ENCODE results near the gene SOX10. TPM values are rescaled to one million over a fixed set of nuclear protein-coding genes. Genes with fewer than 3 reads are reported as not detected.

SOX10 gene
- total RNA-seq, 1 experiment from 2014 or later = 2.4 TPM

- Histone ChIP-seq H3K56ac (ENCODE audit: insufficient read length, low read depth, low read length) (no peak overlapping the region), H3K27me3 (ENCODE audit: insufficient read depth, low read length) (no peaks in the 10 kb centered on the region), H3K23ac (ENCODE audit: insufficient read length, low read depth, low read length) (no peak overlapping the region), H3K23me2 (ENCODE audit: insufficient read length, low read depth, low read length, poor library complexity, severe bottlenecking) (no peaks in the 10 kb centered on the region), H2BK120ac (ENCODE audit: low read depth, low read length, poor library complexity, severe bottlenecking) (no peak overlapping the region), H3K79me2 (ENCODE audit: insufficient read depth, low read length) (no peaks in the 10 kb centered on the region), H2AK5ac (ENCODE audit: insufficient read length, low read length) (no peak overlapping the region), H4K5ac (ENCODE audit: insufficient read length, low read depth, low read length) (no peak overlapping the region), H3K14ac (ENCODE audit: insufficient read depth, low read length) (no peak overlapping the region), H3T11ph (ENCODE audit: low read length) (no peak overlapping the region), H2BK15ac (ENCODE audit: low read depth, low read length) (no peak overlapping the region), H3K27ac (ENCODE audit: insufficient read length, low read depth, low read length) (no peak overlapping the region), H3K79me1 (ENCODE audit: insufficient read depth, low read depth, low read length, poor library complexity, severe bottlenecking) (no peaks in the 10 kb centered on the region), H3K9ac (ENCODE audit: extremely low read depth, insufficient read length, low read length) (no peak overlapping the region), H4K20me1 (ENCODE audit: control insufficient read depth, insufficient read depth, insufficient read length) (no peaks in the 10 kb centered on the region), H2BK20ac (ENCODE audit: low read depth, low read length, poor library complexity, severe bottlenecking) (no peak overlapping the region), H3K18ac (ENCODE audit: insufficient read length, low read depth, low read length) (no peak overlapping the region), H2BK5ac (ENCODE audit: insufficient read length, low read length) (no peak overlapping the region), H3K4me2 (ENCODE audit: insufficient read depth, insufficient read length, low read length) (no peak overlapping the region), H4K91ac (ENCODE audit: insufficient read length, low read depth, low read length) (no peak overlapping the region), H3K9me3 (ENCODE audit: control insufficient read depth, low read depth, low read length) (no peaks in the 10 kb centered on the region), H3K4ac (ENCODE audit: low read depth, low read length) (no peak overlapping the region), H2BK12ac (ENCODE audit: insufficient read length, low read depth, low read length) (no peak overlapping the region), H3K4me1 (ENCODE audit: insufficient read depth, low read length) (no peaks in the 10 kb centered on the region; the same call in 1 of the 2 replicates), H2AFZ (ENCODE audit: low read length) (no peak overlapping the region), H4K8ac (replicated peaks; ENCODE audit: insufficient read length, low read depth, low read length) (no peak overlapping the region)
- H3K4me3 Mint-ChIP-seq = no peak overlapping the region
- peaks cover 13 to 32% of the 10 kb centered on the region in 2 experiments for H3K4me1 Mint-ChIP-seq
- no peaks in the 10 kb centered on the region for H3K36me3 Mint-ChIP-seq (ENCODE audit: insufficient read depth in 1 of 3, low read depth in 3 of 3)
- TF ChIP-seq CTCF (conservative IDR thresholded peaks at IDR 0.05) = no peak
- H3K27me3 Mint-ChIP-seq (ENCODE audit: low read depth) = peaks cover 10% of the 10 kb centered on the region
- H3K9me3 Mint-ChIP-seq = no peaks in the 10 kb centered on the region
- no CpG with 5 or more reads among the region's 6 CpGs for WGBS (ENCODE audit: extremely low coverage, insufficient read length, low lambda C conversion rate)
- no peak for DNase-seq
- H3K27ac Mint-ChIP-seq = no peak overlapping the region
Observed at GRCh38 chr22:37994049-37994448, 9.7 kb upstream of the SOX10 start.

Data from H9 (cell line).